ENCODE measurements around the gene SWT1.
"Not testable (repeated sequence)": the region's sequence is repeated elsewhere in the genome, so short reads cannot be mapped to it uniquely, and the experiment has no call there.

SWT1 gene

DNA sequence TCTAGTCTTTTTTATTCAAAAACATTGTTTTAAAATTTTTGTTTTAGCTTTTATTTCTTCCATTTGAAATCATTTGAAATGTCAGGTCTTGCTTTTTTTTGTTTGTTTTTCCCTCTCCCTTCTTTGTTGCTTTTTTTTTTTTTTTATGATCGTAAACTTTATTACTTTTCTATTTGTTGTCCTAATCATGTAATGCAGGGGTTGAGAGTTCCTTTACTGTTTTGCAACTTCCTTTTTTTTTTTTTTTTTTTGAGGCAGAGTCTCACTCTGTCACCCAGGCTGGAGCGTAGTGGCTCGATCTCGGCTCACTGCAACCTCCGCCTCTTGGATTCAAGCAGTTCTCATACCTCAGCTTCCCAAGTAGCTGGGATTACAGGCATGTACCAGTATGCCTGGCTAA, 135.3 kb downstream of the SWT1 start:
- no peak for DNase-seq

DNA sequence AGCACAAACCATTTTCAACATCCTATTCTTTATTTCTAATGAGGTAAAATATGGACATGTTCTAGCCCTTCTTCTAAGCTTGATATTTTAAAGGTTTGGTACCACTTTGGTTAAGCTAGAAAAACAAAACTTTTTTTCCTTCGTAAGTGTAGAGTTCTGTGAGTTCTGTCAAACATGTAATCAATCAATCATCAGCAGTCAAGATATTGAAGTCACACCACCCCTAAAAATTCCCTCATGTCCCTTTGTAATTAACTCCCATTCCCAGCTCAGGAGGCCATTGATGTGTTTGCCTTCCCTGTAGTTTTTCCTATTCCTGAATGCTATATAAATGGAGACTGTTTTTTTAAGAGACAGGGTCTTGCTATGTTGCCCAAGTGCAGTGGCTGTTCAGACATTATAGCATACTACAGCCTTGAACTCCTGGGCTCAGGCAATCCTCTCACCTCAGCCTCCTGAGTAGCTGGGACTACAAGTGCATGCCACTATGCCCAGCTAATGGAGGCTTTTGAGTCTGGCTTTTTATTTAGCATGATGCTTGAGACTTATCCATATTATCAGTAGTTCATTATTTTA, 137.1 kb downstream of the SWT1 start:
- no peak for DNase-seq

GRCh38 chr1:185295091-185295490, 138.1 kb downstream of the SWT1 start:
- DNase-seq, result no peak

GRCh38 chr1:185297982-185298381, 141.0 kb downstream of the SWT1 start:
- DNase-seq, result no peak

GRCh38 chr1:185300152-185300551, 143.2 kb downstream of the SWT1 start:
- DNase-seq, result no peak

DNA sequence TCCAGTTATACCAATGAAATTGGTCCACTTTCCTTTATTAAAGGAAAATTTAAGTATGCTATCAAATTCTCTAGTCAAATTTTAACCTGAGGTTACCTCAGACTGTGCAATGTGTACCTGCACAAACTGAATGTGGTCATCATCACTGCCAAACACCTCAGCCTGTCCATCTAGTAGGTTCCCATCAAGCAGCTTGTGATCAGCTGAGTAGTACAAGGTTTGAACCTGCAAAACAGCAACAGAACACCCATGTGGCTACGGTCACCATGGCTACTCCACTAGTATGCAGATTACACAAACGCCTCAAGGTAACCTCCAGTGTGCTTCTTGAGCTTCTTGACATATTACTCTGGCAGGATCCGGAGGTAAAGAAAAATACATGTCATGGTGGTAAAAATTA, 148.5 kb downstream of the SWT1 start:
- no peak for DNase-seq

GRCh38 chr1:185308126-185308525, 151.2 kb downstream of the SWT1 start:
- DNase-seq, result no peak

DNA sequence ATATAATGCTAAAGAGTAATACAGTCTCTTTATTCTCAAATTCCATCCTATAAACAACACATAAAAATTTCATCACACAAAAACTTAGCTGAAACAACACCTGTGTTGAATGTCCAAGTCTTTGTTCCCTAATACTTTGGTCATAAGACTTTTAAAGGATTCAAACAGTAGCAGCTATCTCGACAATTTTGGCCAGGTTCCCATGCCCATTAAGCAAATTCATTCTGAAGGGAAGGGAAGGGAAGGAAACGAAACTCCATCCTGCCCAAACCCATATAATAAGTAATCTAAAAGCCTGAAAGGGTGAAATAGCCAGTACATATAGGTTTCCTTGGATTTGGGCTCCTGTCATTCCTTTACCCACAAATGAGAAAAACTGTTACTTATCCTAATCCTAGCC, 152.6 kb downstream of the SWT1 start:
- no peak for DNase-seq

DNA sequence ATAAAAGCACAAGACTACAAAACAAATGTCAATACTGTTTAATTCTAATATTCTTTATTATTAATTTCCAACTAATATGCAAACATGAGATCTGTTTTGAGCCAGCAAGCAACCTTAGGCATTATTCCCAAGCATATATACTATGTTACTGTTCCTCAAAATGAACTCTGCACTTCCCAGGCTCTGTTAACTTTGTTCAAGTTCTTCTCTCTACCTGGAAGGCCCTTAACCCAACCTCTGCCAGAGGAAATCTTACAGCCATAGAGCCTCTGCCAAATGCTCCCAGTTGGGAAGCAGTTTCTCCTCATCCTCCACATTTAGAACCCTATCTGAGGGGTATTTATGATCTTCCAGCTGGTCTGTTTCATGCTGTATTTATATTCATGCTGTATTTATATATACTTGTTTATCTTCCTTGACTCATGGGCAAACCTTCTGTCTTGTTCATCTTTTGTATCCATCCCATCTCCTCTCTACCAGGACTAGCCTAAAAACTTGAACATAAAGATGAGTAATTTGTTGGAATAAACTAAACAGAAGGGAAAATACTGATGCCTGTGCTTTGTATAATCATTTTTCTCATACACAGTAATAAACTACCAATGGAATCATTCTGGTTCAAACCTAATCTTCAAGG, 154.7 kb downstream of the SWT1 start:
- no peak for DNase-seq

DNA sequence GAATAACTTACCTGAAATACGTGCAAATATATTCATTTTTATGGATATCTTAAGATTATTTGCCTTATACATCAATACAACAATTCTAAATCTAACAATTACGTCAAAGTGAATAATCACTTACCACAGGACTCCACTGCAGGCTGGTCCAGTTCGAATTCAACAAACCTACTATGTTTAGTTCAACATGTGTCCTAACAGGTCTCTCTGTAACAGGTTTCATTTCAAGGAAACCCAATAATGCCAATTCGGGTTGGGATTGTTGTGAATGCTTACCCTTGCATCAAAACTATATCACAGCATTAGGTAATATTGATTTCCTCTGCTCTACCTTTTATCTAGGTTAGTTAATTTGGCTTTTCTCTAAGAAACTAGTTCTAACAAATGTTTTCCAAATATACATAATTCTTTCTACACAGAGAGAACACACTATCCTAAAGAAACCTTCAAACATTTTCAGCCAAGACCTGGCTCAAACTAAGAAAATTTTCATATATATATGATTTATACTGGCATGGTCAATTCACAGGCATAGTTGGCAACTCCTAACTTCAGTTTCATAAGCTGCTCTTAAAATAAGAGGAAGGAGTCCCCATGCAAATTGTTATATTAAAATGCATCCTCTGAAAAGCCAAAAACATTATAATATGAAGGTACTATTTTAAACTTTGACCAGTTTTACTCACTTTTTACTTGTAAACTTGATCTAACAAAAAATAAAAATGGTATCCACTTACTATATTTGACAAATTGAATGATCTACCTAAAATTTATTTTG, 155.6 kb downstream of the SWT1 start:
- no peak for DNase-seq

- no peak for DNase-seq
Measured at GRCh38 chr1:185314411-185314810, 157.4 kb downstream of the SWT1 start.

DNA sequence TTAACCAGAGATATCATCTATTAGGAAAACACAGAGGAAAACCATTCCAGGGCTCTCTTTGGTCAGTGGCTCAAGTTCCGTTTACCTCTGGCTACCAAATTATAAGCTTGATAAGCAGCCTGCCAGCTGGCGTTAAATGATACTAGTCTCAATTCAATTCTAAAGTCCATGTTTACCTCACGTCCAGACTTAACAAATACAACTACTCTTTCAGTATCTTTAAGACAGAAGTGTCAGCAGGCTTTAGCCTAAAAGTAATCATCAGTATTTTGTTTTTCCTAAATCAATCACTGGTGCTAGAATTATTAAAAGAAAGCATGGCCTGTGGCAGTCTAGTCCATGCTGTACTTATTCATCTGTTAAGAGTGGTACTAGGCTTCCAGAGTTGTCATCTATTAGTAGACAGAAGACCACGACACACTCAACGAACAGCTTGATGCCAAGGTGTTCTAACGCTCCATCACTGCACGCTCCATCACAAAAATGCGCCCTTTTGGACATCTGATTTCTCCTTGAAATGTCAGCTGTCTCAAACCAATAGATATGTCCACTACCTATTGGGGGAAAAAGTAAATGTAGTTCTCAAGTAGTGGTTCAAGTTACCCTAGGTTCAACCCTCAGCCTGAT, 158.6 kb downstream of the SWT1 start:
- no peak for DNase-seq

DNA sequence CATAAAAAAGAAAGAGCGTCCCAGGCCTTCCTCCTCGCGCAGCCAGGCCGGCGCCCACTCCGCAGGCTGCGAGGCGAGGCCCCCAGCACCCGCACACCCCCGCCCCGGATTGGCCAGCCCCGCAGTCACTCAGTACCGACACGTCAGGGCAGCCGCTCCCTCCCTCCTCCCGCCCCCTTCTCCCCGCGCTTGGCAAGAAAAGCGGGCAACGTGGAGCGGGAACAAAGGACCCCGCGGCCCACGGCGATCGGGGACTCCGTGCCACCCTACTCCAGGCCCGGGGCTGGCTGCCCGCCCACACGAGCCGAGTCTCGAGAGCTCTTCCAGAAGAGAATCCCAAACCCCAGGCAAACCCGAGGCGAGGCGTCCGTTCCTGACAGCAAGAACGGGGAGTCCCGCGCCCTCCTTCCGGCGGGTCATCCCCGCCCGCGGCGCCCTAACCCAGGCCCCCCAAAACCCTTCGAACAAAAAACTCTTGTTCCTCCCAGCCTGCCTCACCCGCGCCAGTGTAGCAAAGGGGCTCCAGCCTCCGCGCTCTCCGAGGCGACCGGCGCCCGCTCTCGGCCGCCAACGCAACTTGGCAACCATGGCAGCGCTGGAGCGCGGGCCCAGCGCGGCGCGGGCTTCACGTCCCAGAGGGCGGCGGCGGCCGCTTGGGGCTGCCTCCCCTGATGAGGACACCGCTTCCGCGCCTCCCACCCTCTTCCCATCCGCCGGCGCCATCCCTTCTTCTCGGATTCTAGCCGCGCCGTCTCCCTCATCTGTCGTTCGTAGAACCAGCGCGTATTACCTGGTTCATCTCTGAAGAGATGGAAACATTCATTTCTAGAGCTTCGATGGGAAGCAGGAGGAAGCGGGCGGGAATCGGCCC, 159.4 kb downstream of the SWT1 start:
- DNase-seq, result peak; percentile 95

DNA sequence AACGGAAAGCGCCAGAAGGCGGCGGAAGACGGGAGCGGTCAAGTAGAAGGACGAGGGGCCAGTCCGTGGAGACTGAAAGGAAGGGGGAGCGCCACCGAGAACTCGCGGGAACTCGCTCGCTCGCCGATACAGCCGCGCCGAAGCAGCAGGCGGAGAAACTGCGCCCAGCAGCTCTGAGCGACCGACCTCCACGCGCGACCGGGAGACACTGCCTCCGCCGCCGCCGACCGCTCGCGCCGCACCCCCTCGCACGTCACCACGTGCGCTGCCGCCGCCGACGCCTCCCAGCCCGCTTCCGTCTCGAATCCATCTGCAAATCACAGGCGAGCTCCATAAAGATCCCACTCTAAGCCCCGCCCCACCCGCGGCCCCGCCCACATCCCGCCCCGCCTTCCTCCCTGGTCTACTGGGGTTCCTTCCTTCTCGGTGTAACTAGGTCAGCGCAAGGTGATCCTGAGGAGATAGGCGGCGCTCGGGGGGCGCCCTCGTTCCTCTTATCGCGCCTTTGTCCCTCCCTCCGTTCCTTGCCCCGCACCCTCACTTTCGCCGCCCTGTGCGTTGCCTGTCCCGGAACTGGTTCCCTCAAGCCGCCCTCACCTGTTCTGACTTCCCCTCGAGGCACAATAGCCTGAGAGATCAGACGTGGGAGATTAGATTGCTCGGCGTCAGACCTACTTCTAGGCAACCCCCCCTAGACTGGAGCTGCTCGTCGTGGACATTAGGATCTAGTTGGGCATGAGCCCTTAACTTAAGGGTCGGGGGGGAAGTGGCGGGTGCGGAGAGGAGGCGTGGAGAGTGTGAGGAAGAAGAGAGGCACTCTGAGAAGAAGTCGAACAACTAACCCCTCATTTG, 160.3 kb downstream of the SWT1 start, which contains the start of gene IVNS1ABP:
Gene IVNS1ABP (minus strand): TSS at position 210 of the 852 bp plus-strand sequence. CDS start 7,750 bp downstream, outside the sequence.
- DNase-seq, result peak; percentile 92

DNA sequence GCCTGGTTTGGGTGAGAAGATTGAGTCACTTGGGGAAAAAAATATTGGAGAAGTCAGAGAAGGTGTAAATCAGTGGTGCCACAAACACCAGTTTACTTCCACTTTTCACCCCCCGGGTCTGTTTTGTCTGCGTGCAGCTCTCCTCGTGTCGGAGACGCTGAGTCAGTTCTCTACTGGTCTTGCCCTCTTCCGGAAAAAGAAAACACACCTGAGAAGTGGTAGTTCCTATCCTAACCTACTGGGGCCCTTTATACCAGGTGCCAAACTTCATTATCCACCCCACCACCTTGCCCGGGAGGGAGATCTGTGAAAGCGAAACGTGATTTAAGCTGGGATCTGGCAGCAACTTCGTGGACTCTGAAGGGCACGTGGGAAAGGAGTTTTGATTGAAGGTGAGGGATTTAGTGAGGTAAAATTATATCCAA, 160.9 kb downstream of the SWT1 start:
- peak; percentile 59 for DNase-seq

DNA sequence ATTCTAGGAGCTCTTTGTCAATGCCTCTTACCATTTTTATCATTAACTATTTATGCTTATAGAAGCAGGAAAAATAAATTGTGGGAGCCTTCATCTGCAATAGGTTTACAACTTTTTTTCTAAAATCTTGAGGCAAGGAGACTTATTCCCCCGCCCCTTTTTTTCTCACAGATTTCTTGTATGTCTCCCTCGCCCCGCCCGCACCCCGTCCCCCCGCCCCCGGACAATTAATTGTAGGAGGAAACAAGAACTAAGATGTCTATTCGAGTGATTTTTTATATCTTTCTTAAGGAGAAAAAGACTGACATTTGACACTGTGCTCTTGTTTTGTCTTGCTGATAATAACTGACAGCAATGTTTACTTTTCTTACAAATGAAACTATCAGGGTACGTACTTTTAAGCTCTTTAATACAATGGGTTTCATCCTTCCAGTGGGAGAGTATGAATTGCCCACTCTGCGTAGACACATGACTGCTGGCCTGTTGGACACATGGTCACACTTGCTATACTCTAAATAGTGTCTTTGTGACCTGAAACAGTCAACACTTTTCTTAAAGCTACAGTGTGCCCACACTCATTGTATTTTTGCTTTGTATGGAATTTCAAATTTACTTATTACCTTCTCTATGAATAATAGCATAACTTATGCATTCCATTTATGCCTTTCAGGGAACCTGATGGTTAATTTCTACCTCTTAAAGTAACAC, 161.6 kb downstream of the SWT1 start:
- DNase-seq, result no peak

DNA sequence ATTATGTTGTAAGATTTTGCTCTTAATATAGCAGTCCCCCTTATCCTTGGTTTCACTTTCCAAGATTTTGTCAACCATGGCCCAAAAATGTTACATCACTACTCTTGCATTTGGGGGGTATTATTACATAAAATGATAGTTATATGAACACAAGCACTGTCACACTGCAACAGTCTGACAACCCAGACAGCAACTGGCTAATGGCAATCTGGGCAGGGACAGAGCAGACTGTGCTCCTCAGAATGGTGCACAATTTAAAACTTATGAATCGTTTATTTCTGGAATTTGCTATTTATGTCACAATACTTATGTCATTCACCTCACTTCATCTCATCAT, 162.1 kb downstream of the SWT1 start:
- no peak for DNase-seq

DNA sequence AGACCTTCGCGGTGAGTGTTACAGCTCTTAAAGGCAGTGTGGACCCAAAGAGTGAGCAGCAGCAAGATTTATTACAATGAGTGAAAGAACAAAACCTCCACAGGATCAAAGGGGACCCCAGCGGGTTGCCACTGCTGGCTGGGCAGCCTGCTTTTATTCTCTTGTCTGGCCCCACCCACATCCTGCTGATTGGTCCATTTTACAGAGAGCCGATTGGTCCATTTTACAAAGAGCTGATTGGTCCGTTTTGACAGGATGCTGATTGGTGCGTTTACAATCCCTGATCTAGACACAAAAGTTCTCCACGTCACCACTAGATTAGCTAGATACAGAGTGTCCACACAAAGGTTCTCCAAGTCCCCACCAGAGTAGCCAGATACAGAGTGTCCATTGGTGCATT, 164.1 kb downstream of the SWT1 start:
- not testable (repeated sequence) for DNase-seq

DNA sequence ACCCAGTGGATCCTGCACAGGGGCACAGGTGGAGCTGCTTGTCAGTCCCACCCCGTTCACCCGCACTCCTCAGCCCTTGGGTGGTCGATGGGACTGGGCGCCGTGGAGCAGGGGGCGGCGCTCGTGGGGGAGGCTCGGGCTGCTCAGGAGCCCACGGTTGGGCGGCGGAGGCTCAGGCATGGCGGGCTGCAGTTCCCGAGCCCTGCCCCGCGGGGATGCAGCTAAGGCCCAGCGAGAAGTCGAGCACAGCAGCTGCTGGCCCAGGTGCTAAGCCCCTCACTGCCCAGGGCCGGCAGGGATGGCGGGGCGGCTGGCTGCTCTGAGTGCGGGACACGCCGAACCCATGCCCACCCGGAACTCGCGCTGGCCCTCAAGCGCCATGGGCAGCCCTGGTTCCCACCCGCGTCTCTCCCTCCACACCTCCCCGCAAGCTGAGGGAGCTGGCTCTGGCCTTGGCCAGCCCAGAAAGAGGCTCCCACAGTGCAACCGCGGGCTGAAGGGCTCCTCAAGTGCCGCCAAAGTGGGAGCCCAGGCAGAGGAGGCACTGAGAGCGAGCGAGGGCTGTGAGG, 164.8 kb downstream of the SWT1 start:
- not testable (repeated sequence) for DNase-seq

- no peak for DNase-seq
Measured at GRCh38 chr1:185322636-185323035, 165.7 kb downstream of the SWT1 start.

DNA sequence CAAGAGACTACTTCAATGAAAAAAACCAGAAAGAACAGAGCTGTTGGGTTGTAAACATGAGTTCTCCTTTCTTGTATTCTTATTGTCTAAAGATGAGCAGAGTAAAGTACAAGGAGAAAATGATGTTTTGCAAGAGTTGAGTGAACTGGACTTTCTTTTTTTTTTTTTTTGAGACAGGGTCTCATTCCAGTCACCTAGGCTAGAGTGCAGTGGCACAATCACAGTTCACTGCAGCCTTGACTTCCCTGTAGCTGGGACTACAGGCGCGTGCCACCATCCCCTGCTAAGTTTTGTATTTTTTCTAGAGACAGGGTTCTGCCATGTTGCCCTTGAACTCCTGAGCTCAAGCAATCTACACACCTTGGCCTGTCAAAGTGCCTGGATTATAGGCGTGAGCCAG, 167.2 kb downstream of the SWT1 start:
- DNase-seq, result no peak
